Left cardiac atrium (tissue), 4 donors: ENCODE measurements around the gene WDR18. TPM values are rescaled to one million over a fixed set of nuclear protein-coding genes. Genes with fewer than 3 reads are reported as not detected.

Experiments used
- ATAC-seq, 2 donors: fragments of 200-7000 bp; cut with Tn5 transposase; one replicate each; pipeline ENCODE4 v1.9.1; 2020; ENCODE audit warnings: mild to moderate bottlenecking in 2 of 2, moderate library complexity in 2 of 2
- DNase-seq: peaks from one replicate; pipeline ENCODE4 v3.0.0-alpha.2; 2020
- intact Hi-C, 2 donors: fragments of 100-400 bp; cut with DNase I; formaldehyde crosslinking; loops; one replicate each; pipeline versions ENCODE4 v1.14.1 to v1.15.1; 2022 to 2023
- total RNA-seq, 2 donors: library from RNA; stranded (reverse); fragmentation: NEBNext Ultra II Directional; extraction: Animal tissue kit (Norgen Biotek cat#: 25700); gene quantifications; one replicate each; pipeline ENCODE4 v1.2.1, GENCODE V29; 2021
- donor health status: DM: no; HTN: yes; CAD: no.
- donor health status: DM: no; HTN: yes; CAD: no; lungs with severe emphysema.
- donor health status: DM: yes; HTN: yes; CAD: no.
- donor health status: Dilated cardiomyopathy.

WDR18 gene
- total RNA-seq, 2 donors from 2014 or later = 16.2 to 17.2 TPM

GRCh38 chr19:961866-962620 lies 22.1 kb upstream of the WDR18 start:
- ATAC-seq (peak in 1 of 2 donors; percentile 16), DNase-seq (no peak)
- intact Hi-C loops = no loop called here

DNA sequence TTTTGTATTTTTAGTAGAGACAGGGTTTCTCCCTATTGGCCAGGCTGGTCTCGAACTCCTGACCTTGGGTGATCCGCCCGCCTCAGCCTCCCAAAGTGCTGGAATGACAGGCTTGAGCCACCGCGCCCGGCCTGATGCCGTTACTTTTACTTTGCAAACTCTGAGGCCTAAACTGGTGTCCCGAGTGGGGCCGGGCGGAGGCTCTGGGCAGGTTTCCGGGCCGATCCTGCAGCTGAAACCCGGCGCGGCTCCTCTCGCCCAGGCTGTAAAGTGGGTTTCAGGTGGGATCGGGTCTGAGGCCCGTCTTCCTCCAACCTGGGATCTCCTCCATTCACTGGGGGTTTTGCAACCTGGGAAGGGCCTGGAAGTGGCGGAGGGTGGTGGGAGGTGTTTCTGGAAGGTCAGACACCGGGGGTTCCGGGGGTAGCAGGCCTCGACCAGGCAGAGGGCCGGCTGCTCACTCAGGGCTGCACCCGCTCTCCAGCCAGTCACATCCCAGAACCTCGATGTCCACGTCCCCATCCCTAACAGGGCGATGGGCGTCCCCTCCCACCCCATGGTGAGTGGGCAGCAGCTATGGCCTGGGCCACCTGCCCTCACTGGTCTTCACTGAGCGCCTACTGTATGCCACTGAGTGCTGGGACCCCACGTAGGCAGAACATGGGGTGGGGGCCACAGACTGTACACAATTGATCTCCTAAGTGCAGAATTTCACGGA lies 21.3 kb upstream of the WDR18 start:
- ATAC-seq (no peak), DNase-seq (no peak)
- intact Hi-C loops = no loop called here

- intact Hi-C loops = no loop called here
- ATAC-seq (no peak), DNase-seq (no peak)
Measured at GRCh38 chr19:963486-963951, 20.6 kb upstream of the WDR18 start.

GRCh38 chr19:964116-964520 lies 20.0 kb upstream of the WDR18 start:
- ATAC-seq = no peak
- intact Hi-C loops = no loop called here
- no peak for DNase-seq

DNA sequence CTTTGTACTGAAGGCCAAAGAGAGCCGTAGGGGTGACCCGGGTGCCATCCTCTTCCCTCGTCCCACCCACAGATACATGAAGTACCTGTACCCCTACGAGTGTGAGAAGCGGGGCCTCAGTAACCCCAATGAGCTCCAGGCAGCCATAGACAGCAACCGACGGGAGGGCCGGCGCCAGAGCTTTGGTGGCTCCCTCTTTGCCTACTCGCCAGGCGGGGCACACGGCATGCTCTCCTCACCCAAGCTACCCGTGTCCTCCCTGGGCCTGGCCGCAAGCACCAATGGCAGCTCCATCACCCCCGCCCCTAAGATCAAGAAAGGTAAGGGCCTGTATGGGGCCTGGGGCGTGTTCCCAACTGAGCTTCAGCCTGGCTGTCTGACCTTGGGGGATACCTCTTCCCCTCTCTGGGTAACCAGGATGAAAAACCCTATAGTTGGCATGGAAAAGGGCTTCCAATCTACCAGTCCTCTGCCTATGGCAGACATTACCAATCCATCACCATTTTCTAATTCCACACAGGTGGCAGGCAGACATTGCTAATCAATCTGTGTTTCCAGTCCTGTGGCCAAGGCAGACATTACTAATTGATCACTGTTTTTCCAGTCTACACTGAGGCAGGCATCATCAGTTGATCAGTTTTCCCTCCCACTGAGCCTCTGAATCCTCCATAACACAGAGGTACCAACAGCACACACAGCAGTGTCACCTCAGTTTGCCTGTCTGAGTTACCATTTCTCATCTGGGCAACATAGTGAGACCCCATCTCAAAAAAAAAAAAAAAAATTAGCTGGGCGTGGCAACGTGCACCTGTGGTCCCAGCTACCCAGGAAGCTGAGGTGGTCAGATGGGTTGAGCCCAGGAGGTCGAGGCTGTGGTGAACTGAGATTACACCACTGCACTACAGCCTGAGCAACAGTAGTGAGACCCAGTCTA lies 19.1 kb upstream of the WDR18 start:
- intact Hi-C loops = no loop called here
- DNase-seq = no peak
- no peak for ATAC-seq

DNA sequence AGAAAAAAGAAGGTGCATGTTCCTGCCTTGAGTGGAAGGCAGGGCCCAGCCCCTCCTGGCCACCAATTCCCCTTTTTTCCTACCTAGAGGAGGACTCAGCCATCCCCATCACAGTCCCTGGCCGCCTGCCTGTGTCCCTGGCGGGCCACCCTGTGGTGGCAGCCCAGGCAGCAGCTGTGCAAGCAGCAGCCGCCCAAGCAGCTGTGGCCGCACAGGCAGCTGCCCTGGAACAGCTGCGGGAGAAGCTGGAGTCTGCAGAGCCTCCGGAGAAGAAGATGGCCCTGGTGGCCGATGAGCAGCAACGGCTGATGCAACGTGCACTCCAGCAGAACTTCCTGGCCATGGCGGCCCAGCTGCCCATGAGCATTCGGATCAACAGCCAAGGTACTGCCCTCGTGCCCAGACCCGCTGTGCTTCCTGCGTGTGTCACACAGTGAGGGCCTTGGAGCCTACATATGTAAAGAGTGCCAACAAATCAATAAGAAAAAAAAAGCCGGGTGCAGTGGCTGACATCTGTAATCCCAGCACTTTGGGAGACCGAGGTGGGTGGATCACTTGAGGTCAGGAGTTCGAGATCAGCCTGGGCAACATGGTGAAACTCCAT lies 17.6 kb upstream of the WDR18 start:
- no peak for ATAC-seq
- no peak for DNase-seq
- intact Hi-C loops = no loop called here

DNA sequence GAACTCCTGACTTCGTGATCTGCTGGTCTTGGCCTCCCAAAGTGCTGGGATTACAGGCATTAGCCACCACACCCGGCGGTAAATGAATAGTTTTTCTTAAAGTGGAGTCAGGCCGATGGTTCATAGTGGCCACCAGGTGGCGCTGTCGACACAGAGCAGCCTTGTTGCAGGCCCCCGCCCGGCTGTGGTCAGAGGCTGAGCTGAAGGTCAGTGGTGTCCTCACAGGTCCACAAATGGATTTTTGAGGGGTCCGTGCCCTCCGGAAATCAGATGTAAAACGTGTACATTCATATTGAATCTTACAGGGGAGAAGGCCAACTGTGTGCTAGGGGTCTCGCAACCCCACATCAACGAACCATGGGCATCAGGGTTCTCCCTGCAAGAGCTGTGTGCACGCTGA lies 13.4 kb upstream of the WDR18 start:
- ATAC-seq (no peak), DNase-seq (no peak)
- intact Hi-C loops = no loop called here

DNA sequence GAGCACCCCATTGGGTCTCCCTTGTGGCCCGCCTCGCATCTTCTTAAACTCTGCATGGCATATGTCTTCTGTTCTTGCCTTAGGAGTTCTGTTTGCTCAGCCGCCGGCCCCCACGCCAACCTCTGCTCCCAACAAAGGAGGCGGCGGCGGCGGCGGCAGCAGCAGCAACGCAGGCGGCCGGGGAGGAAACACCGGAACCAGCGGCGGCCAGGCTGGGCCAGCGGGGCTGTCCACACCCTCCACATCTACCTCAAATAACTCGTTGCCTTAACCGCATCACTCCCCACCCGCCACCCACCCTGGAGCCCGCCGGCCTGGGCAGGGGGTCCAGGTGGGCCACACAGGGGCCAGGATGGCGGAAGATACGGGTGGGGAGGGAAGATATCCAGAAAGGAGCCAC lies 12.3 kb upstream of the WDR18 start:
- intact Hi-C loops = no loop called here
- DNase-seq (no peak), ATAC-seq (no peak)

- DNase-seq (no peak), ATAC-seq (no peak)
- intact Hi-C loops = no loop called here
Measured at GRCh38 chr19:972281-972680, 11.9 kb upstream of the WDR18 start.

DNA sequence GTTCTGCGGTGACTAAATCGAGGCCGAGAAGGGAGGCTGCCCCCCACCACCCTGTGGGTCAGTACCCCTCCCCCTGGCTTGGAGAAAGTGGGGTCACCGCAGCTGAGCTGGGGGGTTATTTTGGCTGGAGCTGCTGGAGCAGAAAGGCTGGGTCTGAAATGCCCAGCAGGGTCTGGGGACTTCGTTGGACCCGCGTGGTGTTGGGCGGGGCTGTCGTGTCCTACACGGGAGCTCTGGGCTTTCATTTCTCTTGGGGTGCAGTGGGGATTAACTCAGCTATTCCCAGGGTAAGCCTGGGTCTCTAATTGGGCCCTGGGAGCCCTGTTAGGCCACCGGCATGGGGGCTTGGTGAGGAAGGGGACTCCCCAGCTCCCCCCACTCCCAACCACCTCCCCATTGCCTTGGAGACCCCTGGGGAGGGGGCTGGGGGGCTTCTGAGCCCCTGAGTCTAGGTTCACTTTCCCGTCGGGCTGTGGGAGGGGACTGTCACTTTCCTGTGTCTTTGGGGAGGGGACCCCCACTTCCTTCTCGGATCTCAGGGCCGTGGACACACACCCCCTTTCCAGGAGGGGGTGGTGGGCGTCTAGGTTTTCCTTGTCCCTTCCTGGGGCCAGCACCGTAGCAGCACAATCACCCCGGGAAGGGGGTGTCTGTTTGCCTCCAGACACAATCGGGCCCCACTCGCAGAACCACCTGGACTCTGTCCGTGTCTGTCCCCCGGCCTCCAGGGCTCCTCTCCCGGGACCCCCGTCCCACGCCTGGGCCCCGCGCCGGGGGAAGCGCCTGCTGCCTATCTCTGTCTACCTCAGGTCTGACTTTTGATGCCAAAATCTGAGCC lies 10.2 kb upstream of the WDR18 start:
- DNase-seq (no peak), ATAC-seq (no peak)
- intact Hi-C loops = no loop called here

DNA sequence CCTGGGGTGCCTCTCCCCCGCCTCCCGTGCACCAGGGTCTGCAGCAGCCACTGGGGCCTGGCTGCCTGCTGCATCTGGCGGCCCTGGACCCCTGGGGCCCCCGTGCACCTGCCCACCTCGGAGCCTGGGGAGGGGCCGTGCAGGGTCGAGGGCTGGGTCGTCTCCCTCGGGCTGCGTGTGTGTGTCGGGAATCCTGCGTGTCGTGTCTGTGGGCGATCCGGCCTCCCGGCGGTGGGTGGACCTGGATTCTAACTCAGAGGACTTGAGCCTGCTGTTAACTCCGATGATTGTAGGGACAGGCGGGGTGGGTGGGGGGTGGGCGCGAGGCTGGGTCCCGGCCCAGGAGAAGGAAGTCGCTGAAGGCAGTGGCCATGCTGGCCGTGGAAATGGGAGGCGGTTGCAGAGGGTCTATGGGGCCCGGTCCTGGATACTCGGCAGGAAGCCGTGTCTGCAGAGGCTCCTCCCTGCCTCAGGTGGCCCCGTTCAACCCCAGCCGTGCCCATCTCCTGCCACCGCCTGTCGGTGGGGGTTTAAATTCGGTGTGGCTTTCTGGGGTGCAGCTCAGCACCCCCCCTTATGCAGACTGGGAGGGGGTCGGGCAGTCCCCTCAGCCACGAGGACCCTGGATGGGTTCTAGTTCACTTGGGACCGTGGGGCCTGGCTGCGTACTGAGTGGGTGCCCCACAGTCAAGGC lies 9.4 kb upstream of the WDR18 start:
- no peak for ATAC-seq
- no peak for DNase-seq
- intact Hi-C loops = no loop called here

DNA sequence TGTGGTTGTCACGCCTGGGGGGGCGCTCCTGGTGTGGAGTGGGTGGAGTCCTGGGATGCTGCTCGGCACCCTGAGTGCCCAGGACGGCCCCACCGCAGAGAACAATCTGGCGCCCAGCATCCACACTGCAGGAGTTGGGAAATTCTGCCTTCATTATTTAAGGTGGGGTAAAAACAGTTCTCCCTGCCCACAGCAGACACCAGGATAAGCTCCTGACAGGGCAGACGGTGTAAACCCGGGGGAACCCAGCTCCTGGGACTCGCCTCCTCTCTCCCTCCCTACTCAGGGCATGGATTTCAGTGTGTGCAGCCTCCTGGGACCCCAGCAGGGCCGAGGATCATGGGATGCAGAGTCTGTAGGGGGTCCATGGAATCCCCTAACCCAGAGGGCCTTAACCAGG lies 7.7 kb upstream of the WDR18 start:
- intact Hi-C loops = no loop called here
- ATAC-seq = peak in 1 of 2 donors; percentile 13
- no peak for DNase-seq

GRCh38 chr19:977058-977464 lies 7.1 kb upstream of the WDR18 start:
- ATAC-seq (peak in 1 of 2 donors; percentile 20), DNase-seq (no peak)
- intact Hi-C loops = no loop called here

GRCh38 chr19:979318-979741 lies 4.8 kb upstream of the WDR18 start:
- DNase-seq = no peak
- intact Hi-C loops = no loop called here
- no peak for ATAC-seq

DNA sequence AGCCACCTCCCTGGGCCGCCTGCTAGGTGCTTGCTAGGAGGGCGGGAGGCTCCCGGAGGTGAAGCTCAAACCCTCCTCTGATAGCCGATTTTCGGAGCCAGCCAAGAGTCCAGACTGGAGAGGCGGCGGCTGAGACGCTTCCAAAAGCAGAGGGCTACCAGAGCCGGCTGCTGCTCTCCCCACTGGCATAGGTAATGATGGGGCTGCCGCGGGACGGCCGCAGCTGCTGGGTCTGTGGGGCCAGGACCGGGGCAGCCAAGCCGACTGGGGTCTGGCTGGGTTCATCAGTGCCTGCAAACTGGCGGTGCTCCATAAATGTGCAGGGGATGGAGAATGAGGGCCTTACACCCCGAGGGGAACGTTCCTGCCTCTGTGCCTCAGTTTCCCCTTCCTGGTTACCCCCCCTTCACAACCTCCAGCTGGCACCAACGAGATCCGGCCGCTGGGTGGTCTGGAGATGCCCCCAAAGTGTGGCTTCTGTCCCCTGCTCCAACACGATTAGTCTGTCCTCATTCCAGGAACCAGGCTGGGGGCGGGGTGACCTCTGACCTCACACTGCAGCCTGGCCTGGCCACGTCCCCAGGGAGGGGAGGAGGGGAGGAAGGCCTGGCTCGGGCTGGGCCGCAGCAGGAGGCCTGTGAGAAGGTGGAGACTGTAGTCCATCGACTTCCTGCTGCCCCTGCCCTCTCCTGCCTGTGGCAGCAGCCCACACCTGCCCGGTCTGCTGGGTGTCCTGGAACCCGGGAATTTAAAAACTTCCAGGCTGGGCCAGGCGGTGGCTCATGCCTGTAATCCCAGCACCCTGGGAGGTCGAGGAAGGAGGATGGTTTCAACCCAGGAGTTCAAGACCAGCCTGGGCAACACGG lies 3.8 kb upstream of the WDR18 start:
- ATAC-seq (no peak), DNase-seq (no peak)
- intact Hi-C loops = loop anchor here (5.0 to 10.0 kb wide), 2 partner anchors 126 to 213 kb away; partner anchors contain the start of genes CFD (in 1 of the 2) and ELANE (in 1 of the 2)

- intact Hi-C loops = loop anchor here (1.0 to 10.0 kb wide), 4 partner anchors 60 to 215 kb away; partner anchors contain the start of genes CFD (in 1 of the 2) and ELANE (in 1 of the 2)
- DNase-seq (peak; percentile 75), ATAC-seq (peak; percentile 82 to 85)
Measured at GRCh38 chr19:982567-983170, 1.5 kb upstream of the WDR18 start.
